Measurements from ENCODE around the gene PHACTR1.
"Not testable (repeated sequence)": the region's sequence is repeated elsewhere in the genome, so short reads cannot be mapped to it uniquely, and the experiment has no call there.

Gene PHACTR1

DNA sequence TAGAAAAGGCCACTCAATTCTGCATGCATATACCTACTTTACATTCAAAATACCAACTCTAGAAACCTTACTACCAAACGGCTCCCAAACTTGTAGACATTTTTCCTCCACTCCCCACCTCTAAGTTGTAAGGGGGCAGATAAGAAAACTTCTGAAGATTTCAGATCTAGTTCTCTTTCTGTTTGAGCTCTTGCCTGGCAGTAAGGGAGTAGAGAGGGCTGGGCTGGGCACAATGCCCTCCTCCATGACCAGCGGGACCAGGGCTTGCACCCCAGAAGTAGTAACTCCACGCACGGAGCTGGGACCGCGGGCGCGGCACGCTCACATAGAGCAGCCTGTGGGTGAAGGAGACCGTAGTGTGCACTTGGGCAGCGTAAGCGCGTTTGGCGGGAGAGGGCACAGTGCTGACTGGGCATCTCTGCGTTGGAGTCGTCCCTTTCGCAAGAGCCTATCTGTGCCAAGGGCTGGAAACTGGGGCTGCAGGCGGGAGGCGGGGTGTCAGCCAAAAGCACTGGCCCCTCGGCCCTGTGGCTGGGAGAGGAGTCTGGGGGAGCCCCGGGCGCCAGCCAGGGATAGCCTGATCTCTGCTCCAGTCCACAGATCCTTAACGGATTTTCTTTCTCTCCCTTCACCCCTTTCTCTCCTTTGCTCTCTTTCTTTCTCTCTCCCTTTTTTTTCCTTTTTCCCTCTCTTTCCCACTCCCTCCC, 32.4 kb downstream of the PHACTR1 start:
- in situ Hi-C loops (cut with HindIII; ENCODE audit: low sequenced_read_pairs), result no loop called here

GRCh38 chr6:12749531-12750379, 33.2 kb downstream of the PHACTR1 start:
- in situ Hi-C loops (cut with HindIII; ENCODE audit: low sequenced_read_pairs), result no loop called here

GRCh38 chr6:12750416-12750815, 33.8 kb downstream of the PHACTR1 start:
- in situ Hi-C loops (cut with HindIII; ENCODE audit: low sequenced_read_pairs), result no loop called here

DNA sequence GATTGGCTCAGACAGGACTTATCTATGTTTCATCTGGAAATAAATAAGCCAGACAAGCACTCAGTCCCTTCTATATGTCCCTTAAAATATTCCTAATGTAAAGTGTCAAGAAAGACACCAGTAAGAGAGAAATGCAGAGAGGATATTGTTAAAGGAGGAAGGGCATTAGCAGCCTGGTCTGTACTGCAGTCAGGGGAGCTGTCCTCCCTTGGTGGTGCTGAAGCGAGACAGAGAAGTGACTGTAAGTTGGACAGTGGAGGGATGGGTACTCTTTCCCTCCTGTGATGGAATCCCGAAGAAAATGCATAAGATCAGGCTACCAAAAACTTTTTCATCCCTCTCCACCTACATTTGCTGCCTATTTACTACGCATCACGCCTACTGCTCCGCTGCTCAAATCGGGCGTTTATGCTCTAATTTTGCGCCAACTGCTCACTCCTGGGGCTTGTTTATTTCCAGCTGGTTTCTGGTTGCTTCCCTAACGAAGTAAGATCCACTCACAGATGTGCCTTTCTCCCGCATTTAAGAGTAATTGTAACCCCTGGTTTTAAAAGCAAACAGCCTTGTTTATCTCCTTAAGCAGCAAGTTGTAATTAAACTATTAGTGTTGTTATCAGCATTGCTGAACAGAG, 35.2 kb downstream of the PHACTR1 start:
- in situ Hi-C loops (cut with HindIII; ENCODE audit: low sequenced_read_pairs), result no loop called here

DNA sequence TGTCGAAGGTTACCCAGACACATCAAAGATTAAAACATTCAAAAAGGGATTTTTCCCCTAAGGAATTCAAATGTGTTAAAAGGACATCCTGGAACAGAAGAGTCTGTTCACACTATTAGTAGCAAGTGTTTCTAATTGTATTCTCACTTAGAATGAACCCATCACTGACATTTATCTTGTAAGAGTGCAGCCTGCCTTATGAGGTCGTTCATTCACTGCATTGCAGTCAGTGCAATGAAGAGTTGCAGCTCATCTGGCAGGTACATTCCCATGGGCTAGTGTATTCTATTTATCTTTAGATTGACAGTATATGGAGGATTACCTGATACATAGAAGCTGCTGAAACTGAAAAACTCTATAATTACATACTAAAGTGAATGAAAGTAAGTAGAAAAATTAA, 36.5 kb downstream of the PHACTR1 start:
- in situ Hi-C loops (cut with HindIII; ENCODE audit: low sequenced_read_pairs), result no loop called here

GRCh38 chr6:12760226-12760625, 43.7 kb downstream of the PHACTR1 start:
- in situ Hi-C loops (cut with HindIII; ENCODE audit: low sequenced_read_pairs), result no loop called here

- in situ Hi-C loops (cut with HindIII; ENCODE audit: low sequenced_read_pairs), result no loop called here
Measured at GRCh38 chr6:12760911-12761310, 44.3 kb downstream of the PHACTR1 start.

- in situ Hi-C loops (cut with HindIII; ENCODE audit: low sequenced_read_pairs), result no loop called here
Measured at GRCh38 chr6:12761376-12762115, 45.0 kb downstream of the PHACTR1 start.

DNA sequence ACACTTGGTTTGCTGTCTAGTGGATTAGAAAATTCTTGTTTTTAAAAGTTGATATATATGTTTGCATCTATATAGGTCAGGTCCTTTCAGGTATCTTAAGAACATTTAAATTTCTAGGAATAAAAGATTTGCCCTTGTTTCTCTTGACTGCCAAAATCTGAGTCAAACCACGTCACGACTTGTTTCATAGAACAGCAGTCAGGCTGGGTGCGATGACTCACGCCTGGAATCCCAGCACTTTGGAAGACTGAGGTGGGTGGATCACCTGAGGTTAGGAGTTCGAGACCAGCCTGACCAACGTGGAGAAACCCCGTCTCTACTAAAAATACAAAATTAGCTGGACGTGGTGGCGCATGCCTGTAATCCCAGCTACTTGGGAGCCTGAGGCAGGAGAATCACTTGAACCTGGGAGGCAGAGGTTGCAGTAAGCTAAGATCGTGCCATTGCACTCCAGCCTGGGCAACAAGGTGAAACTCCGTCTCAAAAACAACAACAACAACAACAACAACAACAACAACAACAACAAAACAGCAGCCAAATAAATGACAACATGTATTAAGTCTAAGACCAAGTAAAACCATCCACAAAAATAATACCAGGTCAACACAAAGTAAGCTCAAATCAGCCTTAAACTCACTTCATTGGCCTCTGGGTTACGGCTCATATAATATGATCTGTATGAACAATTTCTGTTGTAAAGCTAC, 46.3 kb downstream of the PHACTR1 start:
- in situ Hi-C loops (cut with HindIII; ENCODE audit: low sequenced_read_pairs), result not testable (repeated sequence)

GRCh38 chr6:12766365-12766764, 49.8 kb downstream of the PHACTR1 start:
- in situ Hi-C loops (cut with HindIII; ENCODE audit: low sequenced_read_pairs), result no loop called here

GRCh38 chr6:12767016-12767415, 50.4 kb downstream of the PHACTR1 start:
- in situ Hi-C loops (cut with HindIII; ENCODE audit: low sequenced_read_pairs), result no loop called here

GRCh38 chr6:12769556-12770256, 53.1 kb downstream of the PHACTR1 start:
- in situ Hi-C loops (cut with HindIII; ENCODE audit: low sequenced_read_pairs), result no loop called here

DNA sequence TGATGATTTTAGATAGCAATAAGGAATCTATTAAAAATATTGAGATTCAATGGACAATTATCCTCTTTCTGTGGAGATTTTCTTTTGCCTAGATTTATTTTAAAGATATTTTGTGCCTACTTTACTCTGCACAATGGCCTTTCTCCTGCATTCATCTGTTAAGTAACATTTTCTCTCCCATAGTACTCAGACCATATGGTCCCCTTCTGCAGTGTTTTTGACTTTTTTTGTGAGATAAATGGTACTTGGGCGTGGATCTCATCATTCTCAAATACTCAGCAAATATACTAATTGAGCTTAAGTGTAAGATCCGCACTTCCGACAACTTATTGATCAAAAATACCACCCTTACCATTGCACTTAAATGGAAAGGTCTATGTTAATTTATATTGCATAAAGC, 55.8 kb downstream of the PHACTR1 start:
- in situ Hi-C loops (cut with HindIII; ENCODE audit: low sequenced_read_pairs), result no loop called here

- in situ Hi-C loops (cut with HindIII; ENCODE audit: low sequenced_read_pairs), result no loop called here
Measured at GRCh38 chr6:12776291-12776690, 59.7 kb downstream of the PHACTR1 start.

DNA sequence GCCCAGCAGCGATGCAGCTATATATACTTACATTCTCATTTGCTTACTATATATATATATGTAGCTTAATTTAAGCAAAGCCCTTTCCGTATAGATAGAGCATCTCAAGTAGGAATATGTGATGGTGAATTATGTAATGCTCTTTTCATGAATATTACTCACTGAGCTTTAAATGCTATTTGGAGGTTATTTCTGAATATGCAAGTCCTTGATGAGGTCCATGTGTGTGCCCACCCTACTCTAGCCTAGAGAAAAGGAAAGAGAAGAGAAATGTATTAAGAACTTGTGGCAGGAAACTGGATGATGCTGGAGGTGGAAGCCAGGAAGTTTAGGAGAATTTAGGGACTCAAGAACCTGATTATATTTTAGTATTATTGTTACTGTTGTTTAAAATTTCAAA, 63.2 kb downstream of the PHACTR1 start:
- in situ Hi-C loops (cut with HindIII; ENCODE audit: low sequenced_read_pairs), result no loop called here

GRCh38 chr6:12782136-12782535, 65.6 kb downstream of the PHACTR1 start:
- in situ Hi-C loops (cut with HindIII; ENCODE audit: low sequenced_read_pairs), result no loop called here

- in situ Hi-C loops (cut with HindIII; ENCODE audit: low sequenced_read_pairs), result no loop called here
Measured at GRCh38 chr6:12785301-12785700, 68.7 kb downstream of the PHACTR1 start.

DNA sequence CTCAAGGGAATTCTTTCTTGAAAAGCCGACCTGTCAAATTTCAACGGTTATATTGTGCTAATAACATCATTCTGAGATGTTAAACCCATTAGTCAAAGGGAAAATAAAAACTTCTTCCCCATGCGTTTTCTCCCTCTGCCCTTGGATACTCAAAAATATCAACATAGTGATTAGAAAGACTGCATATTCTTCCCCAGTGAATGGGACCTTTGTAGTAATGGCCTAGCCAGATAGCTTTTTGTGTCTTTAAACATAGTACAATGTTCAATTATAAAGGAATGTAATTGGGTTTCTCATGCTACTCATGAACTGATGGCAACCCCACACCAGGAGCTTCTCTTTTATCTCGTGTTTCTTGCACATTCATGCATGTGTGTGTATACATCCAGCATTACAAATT, 69.4 kb downstream of the PHACTR1 start:
- in situ Hi-C loops (cut with HindIII; ENCODE audit: low sequenced_read_pairs), result no loop called here

- in situ Hi-C loops (cut with HindIII; ENCODE audit: low sequenced_read_pairs), result no loop called here
Measured at GRCh38 chr6:12791371-12791770, 74.8 kb downstream of the PHACTR1 start.

DNA sequence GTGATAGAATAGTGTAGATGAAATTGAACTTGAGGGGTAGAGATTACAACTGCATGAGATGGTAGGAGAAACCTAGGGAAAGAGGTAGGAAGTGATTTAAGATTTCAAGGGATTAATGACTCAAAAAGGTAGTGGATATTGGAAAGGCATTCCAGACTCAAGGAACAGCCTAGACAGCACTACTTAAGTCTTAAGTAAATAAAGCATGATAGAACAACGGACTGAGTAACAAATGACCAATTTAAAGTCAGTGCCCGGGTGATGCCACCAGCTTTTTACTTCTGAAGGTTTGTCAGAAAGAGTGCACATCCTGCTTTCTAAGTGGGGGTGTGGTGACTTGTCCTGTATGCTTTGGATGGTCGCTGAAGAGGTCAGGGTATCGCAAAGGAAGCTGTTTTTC, 81.8 kb downstream of the PHACTR1 start:
- in situ Hi-C loops (cut with HindIII; ENCODE audit: low sequenced_read_pairs), result no loop called here

All from DLD1 (cell line).